ENCODE results near the gene MROH7. TPM values are rescaled to one million over a fixed set of nuclear protein-coding genes. Genes with fewer than 3 reads are reported as not detected.

MROH7 gene
- total RNA-seq, 2 experiments from 2014 or later: 0.14 to 0.19 TPM

DNA sequence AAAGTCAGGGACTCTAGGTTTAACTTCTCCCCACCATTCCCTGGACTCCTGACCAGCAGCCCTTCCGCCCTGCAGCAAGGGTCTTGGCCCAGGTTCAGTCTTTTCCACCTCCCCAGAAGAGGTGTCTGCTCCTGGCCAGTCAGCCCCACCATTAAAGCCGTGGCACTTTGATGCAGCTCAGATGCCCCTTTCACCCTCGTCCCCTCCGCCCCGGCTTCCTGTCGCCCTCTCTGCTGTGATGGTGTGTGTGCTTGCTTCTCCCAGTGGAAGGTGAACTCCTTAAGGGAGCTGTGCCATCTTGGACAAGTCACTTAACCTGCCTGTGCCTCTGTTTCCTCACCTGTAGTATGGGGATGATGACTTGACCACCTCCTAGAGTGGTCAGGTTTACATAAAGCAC, 56.3 kb downstream of the MROH7 start:
- Mint-ChIP-seq H3K4me3 (no peak overlapping the region), H3K4me1 (ENCODE audit: low read depth) (no peaks in the 10 kb centered on the region), H3K27me3 (peaks cover 4% of the 10 kb centered on the region), H3K27ac (no peak overlapping the region), H3K9me3 (no peaks in the 10 kb centered on the region), H3K36me3 (ENCODE audit: low read depth) (no peaks in the 10 kb centered on the region)
- ChIA-PET POLR2A (no interaction called here), CTCF (no interaction called here)
- H3K27ac ChIP-seq (ENCODE audit: low read depth in 1 of 2, low read length in 2 of 2): no peak overlapping the region
- H3K4me3 ChIP-seq (ENCODE audit: low read length): no peak overlapping the region
- intact Hi-C loops (cut with DNase I, micrococcal nuclease): no loop called here
- peaks cover 0 to 3% of the 10 kb centered on the region in 2 experiments for H3K27me3 ChIP-seq (ENCODE audit: control insufficient read depth in 1 of 2, insufficient read depth in 2 of 2, low read length in 2 of 2)
- TF ChIP-seq, protein P1, sequence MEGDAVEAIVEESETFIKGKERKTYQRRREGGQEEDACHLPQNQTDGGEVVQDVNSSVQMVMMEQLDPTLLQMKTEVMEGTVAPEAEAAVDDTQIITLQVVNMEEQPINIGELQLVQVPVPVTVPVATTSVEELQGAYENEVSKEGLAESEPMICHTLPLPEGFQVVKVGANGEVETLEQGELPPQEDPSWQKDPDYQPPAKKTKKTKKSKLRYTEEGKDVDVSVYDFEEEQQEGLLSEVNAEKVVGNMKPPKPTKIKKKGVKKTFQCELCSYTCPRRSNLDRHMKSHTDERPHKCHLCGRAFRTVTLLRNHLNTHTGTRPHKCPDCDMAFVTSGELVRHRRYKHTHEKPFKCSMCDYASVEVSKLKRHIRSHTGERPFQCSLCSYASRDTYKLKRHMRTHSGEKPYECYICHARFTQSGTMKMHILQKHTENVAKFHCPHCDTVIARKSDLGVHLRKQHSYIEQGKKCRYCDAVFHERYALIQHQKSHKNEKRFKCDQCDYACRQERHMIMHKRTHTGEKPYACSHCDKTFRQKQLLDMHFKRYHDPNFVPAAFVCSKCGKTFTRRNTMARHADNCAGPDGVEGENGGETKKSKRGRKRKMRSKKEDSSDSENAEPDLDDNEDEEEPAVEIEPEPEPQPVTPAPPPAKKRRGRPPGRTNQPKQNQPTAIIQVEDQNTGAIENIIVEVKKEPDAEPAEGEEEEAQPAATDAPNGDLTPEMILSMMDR (IDR thresholded peaks at IDR 0.05): no peak
- DNase-seq (no peak), ATAC-seq (ENCODE audit: poor library complexity) (no peak)
- H3K36me3 ChIP-seq (ENCODE audit: insufficient read depth, low read length): no peaks in the 10 kb centered on the region
- H3K9me3 ChIP-seq (ENCODE audit: control insufficient read depth in 1 of 2, insufficient read depth in 1 of 2, low read length in 2 of 2): no peaks in the 10 kb centered on the region
- H3K4me1 ChIP-seq (ENCODE audit: insufficient read depth, low read length): no peaks in the 10 kb centered on the region

DNA sequence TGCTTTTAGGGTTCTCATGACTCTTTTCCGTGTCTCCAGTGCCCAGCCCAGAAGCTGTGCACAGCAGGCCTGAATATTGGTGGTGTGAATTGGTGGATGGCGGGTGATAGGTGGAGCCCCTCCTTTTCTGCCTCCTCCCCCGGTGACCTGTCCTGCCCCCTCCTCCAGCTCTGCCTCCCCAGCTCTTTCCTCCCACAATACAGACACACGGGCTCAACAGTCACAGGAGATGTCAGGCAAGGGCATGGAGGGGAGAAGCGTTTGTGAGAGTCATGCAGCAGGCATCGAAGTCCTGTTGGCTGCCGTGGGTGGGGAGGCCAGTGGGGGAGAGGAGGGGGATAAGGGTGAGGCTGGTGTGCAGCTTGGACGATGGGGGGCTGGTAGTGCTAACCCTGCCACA, 56.8 kb downstream of the MROH7 start:
- no peak overlapping the region for H3K27ac Mint-ChIP-seq
- H3K9me3 Mint-ChIP-seq: no peaks in the 10 kb centered on the region
- no peaks in the 10 kb centered on the region for H3K4me1 Mint-ChIP-seq (ENCODE audit: low read depth)
- no peaks in the 10 kb centered on the region for H3K36me3 ChIP-seq (ENCODE audit: insufficient read depth, low read length)
- no peak overlapping the region for H3K4me3 ChIP-seq (ENCODE audit: low read length)
- H3K9me3 ChIP-seq (ENCODE audit: control insufficient read depth in 1 of 2, insufficient read depth in 1 of 2, low read length in 2 of 2): no peaks in the 10 kb centered on the region
- ATAC-seq (ENCODE audit: poor library complexity): no peak
- no peaks in the 10 kb centered on the region for H3K4me1 ChIP-seq (ENCODE audit: insufficient read depth, low read length)
- POLR2A ChIA-PET: no interaction called here
- intact Hi-C loops (cut with DNase I, micrococcal nuclease): no loop called here
- no peak overlapping the region for H3K4me3 Mint-ChIP-seq
- H3K27ac ChIP-seq (ENCODE audit: low read depth in 1 of 2, low read length in 2 of 2): no peak overlapping the region
- DNase-seq: no peak
- H3K36me3 Mint-ChIP-seq (ENCODE audit: low read depth): no peaks in the 10 kb centered on the region
- TF ChIP-seq, protein P1 (IDR thresholded peaks at IDR 0.05): no peak
- peaks cover 0 to 3% of the 10 kb centered on the region in 2 experiments for H3K27me3 ChIP-seq (ENCODE audit: control insufficient read depth in 1 of 2, insufficient read depth in 2 of 2, low read length in 2 of 2)
- peaks cover 8% of the 10 kb centered on the region for H3K27me3 Mint-ChIP-seq
- CTCF ChIA-PET: no interaction called here

GRCh38 chr1:54699936-54700525, 58.4 kb downstream of the MROH7 start:
- Histone ChIP-seq H3K27ac (ENCODE audit: low read depth in 1 of 2, low read length in 2 of 2) (no peak overlapping the region), H3K4me1 (ENCODE audit: insufficient read depth, low read length) (no peaks in the 10 kb centered on the region), H3K9me3 (ENCODE audit: control insufficient read depth in 1 of 2, insufficient read depth in 1 of 2, low read length in 2 of 2) (no peaks in the 10 kb centered on the region), H3K36me3 (ENCODE audit: insufficient read depth, low read length) (no peaks in the 10 kb centered on the region), H3K4me3 (ENCODE audit: low read length) (no peak overlapping the region), H3K27me3 (ENCODE audit: control insufficient read depth in 1 of 2, insufficient read depth in 2 of 2, low read length in 2 of 2) (peaks cover 0 to 3% of the 10 kb centered on the region in 2 experiments)
- H3K4me3 Mint-ChIP-seq: no peak overlapping the region
- ATAC-seq (ENCODE audit: poor library complexity) (no peak), DNase-seq (no peak)
- H3K27me3 Mint-ChIP-seq: peaks cover 11% of the 10 kb centered on the region
- POLR2A ChIA-PET: no interaction called here
- no peaks in the 10 kb centered on the region for H3K36me3 Mint-ChIP-seq (ENCODE audit: low read depth)
- no peak overlapping the region for H3K27ac Mint-ChIP-seq
- intact Hi-C loops (cut with DNase I, micrococcal nuclease): no loop called here
- H3K9me3 Mint-ChIP-seq: no peaks in the 10 kb centered on the region
- no peaks in the 10 kb centered on the region for H3K4me1 Mint-ChIP-seq (ENCODE audit: low read depth)
- TF ChIP-seq, protein P1 (IDR thresholded peaks at IDR 0.05): no peak
- CTCF ChIA-PET: interaction anchor here (0.6 kb wide), 1 partner anchor 1831 kb away, joined by 3 read pairs; no protein-coding TSS in a partner anchor
